Heart right ventricle (tissue), 16 donors: ENCODE results near the gene TRIP13. TPM values are rescaled to one million over a fixed set of nuclear protein-coding genes. Genes with fewer than 3 reads are reported as not detected.
"Not testable (repeated sequence)": the region's sequence is repeated elsewhere in the genome, so short reads cannot be mapped to it uniquely, and the experiment has no call there.

Source experiments
- ATAC-seq, 8 donors: fragments of 200-7000 bp; cut with Tn5 transposase; one replicate each; pipeline ENCODE4 v1.9.1; 2020; ENCODE audit warnings: mild to moderate bottlenecking in 8 of 8, moderate library complexity in 8 of 8, moderate number of reproducible peaks in 1 of 8
- DNase-seq, 2 donors: peaks; one replicate each; pipeline ENCODE4 v3.0.0-alpha.2; 2020
- H3K27ac ChIP-seq, 10 donors: fragments of 200-600 bp; sonication (generic) in 2 of 10; one replicate each; pipeline versions ENCODE4 v1.5.0 to v1.8.0; 2020 to 2022; ENCODE audit warnings: mild to moderate bottlenecking in 3 of 10
- H3K27me3 ChIP-seq, 7 donors: fragments of 200-600 bp; one replicate each; pipeline ENCODE4 v1.8.0; 2021 to 2022; ENCODE audit warnings: mild to moderate bottlenecking in 2 of 7
- H3K36me3 ChIP-seq, 9 donors: fragments of 200-600 bp; sonication (generic) in 1 of 9; one replicate each; pipeline versions ENCODE4 v1.5.0 to v1.8.0; 2020 to 2022; ENCODE audit warnings: mild to moderate bottlenecking in 2 of 9
- H3K4me1 ChIP-seq, 9 donors: fragments of 200-600 bp; sonication (generic) in 1 of 9; one replicate each; pipeline versions ENCODE4 v1.5.0 to v1.8.0; 2020 to 2022; ENCODE audit warnings: mild to moderate bottlenecking in 4 of 9
- H3K4me3 ChIP-seq, 10 donors: fragments of 200-600 bp; sonication (generic) in 2 of 10; one replicate each; pipeline versions ENCODE4 v1.5.0 to v1.8.0; 2020 to 2022; ENCODE audit warnings: mild to moderate bottlenecking in 7 of 10, moderate library complexity in 2 of 10
- H3K9me3 ChIP-seq, 11 donors: fragments of 200-600 bp in 10 of 11; sonication (generic) in 2 of 11; one replicate each; pipeline versions ENCODE4 v1.5.0 to v1.8.0; 2013 to 2022; ENCODE audit warnings: mild to moderate bottlenecking in 2 of 11, control low read depth in 1 of 11, moderate library complexity in 1 of 11
- CTCF ChIP-seq, 9 donors: fragments of 200-600 bp; sonication (generic) in 2 of 9; IDR thresholded peaks; one replicate each; pipeline versions ENCODE4 v1.5.0 to v1.8.0; 2021 to 2022; ENCODE audit warnings: antibody characterized with exemption in 9 of 9, mild to moderate bottlenecking in 5 of 9, moderate library complexity in 1 of 9
- WGBS, 2 donors: extraction: QIAGEN DNeasy Blood & Tissue Kit; methylation state at CpG; one replicate each; pipeline ENCODE4 v1.1.7; 2013; ENCODE audit warnings: inconsistent platforms in 1 of 2; 5-methylcytosine and 5-hydroxymethylcytosine counted together
- intact Hi-C, 10 donors: fragments of 100-400 bp; cut with DNase I; formaldehyde crosslinking; loops; one replicate each; pipeline versions ENCODE4 v1.11.1 to v1.14.2; 2022
- polyA plus RNA-seq, 2 donors: library from polyadenylated mRNA; stranded (reverse); fragments of 200-250 nt; gene quantifications; one replicate each; pipeline ENCODE4 v1.2.3, GENCODE V29; 2013
- total RNA-seq, 10 donors: library from RNA; stranded (reverse); fragmentation: NEBNext Ultra II Directional in 3 of 10; extraction: Animal tissue kit (Norgen Biotek cat#: 25700) in 3 of 10; gene quantifications; one replicate each; pipeline versions ENCODE4 v1.2.1 to v1.2.4, GENCODE V29; 2021 to 2023
- donor health status: Arrhythmogenic right ventricular cardiomyopathy.
- donor health status: ischemic (EF 13 %, LVEDD 7.1; RV severe dilation, severe dysfunction).
- donor health status: healthy with polysubstance abuse.
- donor health status: DM: no; HTN: yes; CAD: no.
- donor health status: DM: no; HTN: no; CAD: no.
- donor health status: ischemic (EF 25% LVEDD 6.9; RV normal size, moderate dysfunction).
- donor health status: ischemic (EF 25% LVEDD 5.7; RV mildly dilated, moderate dysfunction).
- donor health status: healthy.
- donor health status: DM: yes; HTN: yes; CAD: no.
- donor health status: Ischemic cardiomyopathy.
- donor health status: ischemic (EF 35%, LVEDD 5.7; RV mildly dilated, moderate dysfunction).
- donor health status: nonischemic (EF 11% LVEDD 7.7; RV severe dilation, severe dysfunction).
- donor health status: DM: yes; HTN: yes; CAD: no.
- donor health status: PGD.
- donor health status: ischemic (EF 29% LVEDD 5.4; RV normal size, mild dysfunction).
- donor health status: nonischemic (EF 23%, LVEDD 6.1; RV moderate dilation, normal function).

The TRIP13 gene
- total and polyA plus RNA-seq, 12 donors = 0.22 to 2.8 (median 0.86) TPM; not detected in 1

- intact Hi-C loops = no loop called here
- Histone ChIP-seq H3K27me3 (peaks cover 0 to 20% (median 11%) of the 10 kb centered on the region in 7 donors), H3K36me3 (no peaks in the 10 kb centered on the region), H3K4me3 (no peak overlapping the region), H3K27ac (no peak overlapping the region), H3K4me1 (peaks cover 0 to 6% (median 0%) of the 10 kb centered on the region in 9 donors), H3K9me3 (no peaks in the 10 kb centered on the region)
- 65 to 74% methylated on average over 19 of the region's 19 CpGs for WGBS, 2 donors
- no peak for ATAC-seq
- DNase-seq = peak in 1 of 2 donors; percentile 10
- TF ChIP-seq CTCF (IDR thresholded peaks at IDR 0.05) = no peak
Observed at GRCh38 chr5:851076-851475, 41.6 kb upstream of the TRIP13 start.

GRCh38 chr5:851553-851952 lies 41.1 kb upstream of the TRIP13 start:
- H3K4me1 ChIP-seq = peaks cover 0 to 6% (median 0%) of the 10 kb centered on the region in 9 donors
- DNase-seq (peak in 1 of 2 donors; percentile 3), ATAC-seq (no peak)
- no peak for TF ChIP-seq CTCF (IDR thresholded peaks at IDR 0.05)
- no peak overlapping the region for H3K4me3 ChIP-seq
- H3K36me3 ChIP-seq = no peaks in the 10 kb centered on the region
- H3K27ac ChIP-seq = no peak overlapping the region
- H3K27me3 ChIP-seq = peaks cover 0 to 20% (median 11%) of the 10 kb centered on the region in 7 donors
- intact Hi-C loops = no loop called here
- 84% methylated on average over 16 of the region's 16 CpGs for WGBS, 2 donors
- no peaks in the 10 kb centered on the region for H3K9me3 ChIP-seq

- no peak for TF ChIP-seq CTCF (IDR thresholded peaks at IDR 0.05)
- Histone ChIP-seq H3K4me3 (no peak overlapping the region), H3K36me3 (no peaks in the 10 kb centered on the region), H3K27me3 (peaks cover 0 to 20% (median 11%) of the 10 kb centered on the region in 7 donors), H3K4me1 (peaks cover 0 to 6% (median 0%) of the 10 kb centered on the region in 9 donors), H3K27ac (no peak overlapping the region), H3K9me3 (no peaks in the 10 kb centered on the region)
- DNase-seq (no peak), ATAC-seq (no peak)
- 63 to 64% methylated on average over 5 of the region's 5 CpGs for WGBS, 2 donors
- intact Hi-C loops = no loop called here
Observed at GRCh38 chr5:852018-852417, 40.7 kb upstream of the TRIP13 start.

- 92 to 93% methylated on average over 55 of the region's 55 CpGs for WGBS, 2 donors
- no peak for ATAC-seq
- H3K36me3 ChIP-seq = no peaks in the 10 kb centered on the region
- TF ChIP-seq CTCF (IDR thresholded peaks at IDR 0.05) = no peak
- H3K9me3 ChIP-seq = no peaks in the 10 kb centered on the region
- H3K4me3 ChIP-seq = no peak overlapping the region
- peaks cover 0 to 20% (median 11%) of the 10 kb centered on the region in 7 donors for H3K27me3 ChIP-seq
- peak in 1 of 2 donors; percentile 9 for DNase-seq
- peaks cover 0 to 6% (median 0%) of the 10 kb centered on the region in 9 donors for H3K4me1 ChIP-seq
- intact Hi-C loops = no loop called here
- no peak overlapping the region for H3K27ac ChIP-seq
Observed at GRCh38 chr5:852431-853401, 40.0 kb upstream of the TRIP13 start.

- DNase-seq, H3K36me3 ChIP-seq, H3K4me1 ChIP-seq, ATAC-seq, H3K9me3 ChIP-seq, H3K27ac ChIP-seq, intact Hi-C loops, H3K4me3 ChIP-seq: not testable (repeated sequence)
- 86 to 89% methylated on average over 18 of the region's 18 CpGs for WGBS, 2 donors
- H3K27me3 ChIP-seq = peaks cover 0 to 20% (median 11%) of the 10 kb centered on the region in 7 donors
Observed at GRCh38 chr5:853416-854090, 39.1 kb upstream of the TRIP13 start.
